Dendritic cell treated with granulocyte-macrophage colony-stimulating factor and Interleukin-4, amounts not matched to agents 40 ng/mL and 50 ng/mL, for 4 days (primary cell): ENCODE results near the gene LCLAT1.

ENCODE experiments used
- H3K27ac Mint-ChIP-seq: one replicate; pipeline ENCODE4 v1.8.0; 2022; ENCODE audit warnings: mild to moderate bottlenecking, mixed read lengths
- H3K27me3 Mint-ChIP-seq: one replicate; pipeline ENCODE4 v1.8.0; 2022; ENCODE audit warnings: mild to moderate bottlenecking, mixed read lengths
- H3K36me3 Mint-ChIP-seq: one replicate; pipeline ENCODE4 v1.8.0; 2022; ENCODE audit warnings: low read depth, mixed read lengths
- H3K4me1 Mint-ChIP-seq: one replicate; pipeline ENCODE4 v1.8.0; 2022; ENCODE audit warnings: low read depth, mixed read lengths
- H3K4me3 Mint-ChIP-seq: one replicate; pipeline ENCODE4 v1.8.0; 2022; ENCODE audit warnings: mild to moderate bottlenecking, moderate library complexity, mixed read lengths
- H3K9me3 Mint-ChIP-seq: one replicate; pipeline ENCODE4 v1.8.0; 2022; ENCODE audit warnings: mixed read lengths
- intact Hi-C: fragments of 100-400 bp; cut with micrococcal nuclease; formaldehyde crosslinking; loops from one replicate; pipeline ENCODE4 v1.15.0; 2022

LCLAT1 gene

GRCh38 chr2:30690126-30690561, 243.1 kb downstream of the LCLAT1 start:
- H3K27ac Mint-ChIP-seq: no peak overlapping the region
- intact Hi-C loops: no loop called here
- peaks cover 12% of the 10 kb centered on the region for H3K4me1 Mint-ChIP-seq
- H3K27me3 Mint-ChIP-seq: peaks cover 6% of the 10 kb centered on the region
- no peaks in the 10 kb centered on the region for H3K36me3 Mint-ChIP-seq
- H3K4me3 Mint-ChIP-seq: no peak overlapping the region
- no peaks in the 10 kb centered on the region for H3K9me3 Mint-ChIP-seq

- no peak overlapping the region for H3K4me3 Mint-ChIP-seq
- no peaks in the 10 kb centered on the region for H3K9me3 Mint-ChIP-seq
- intact Hi-C loops: no loop called here
- H3K4me1 Mint-ChIP-seq: peaks cover 12% of the 10 kb centered on the region
- H3K27ac Mint-ChIP-seq: no peak overlapping the region
- H3K27me3 Mint-ChIP-seq: peaks cover 13% of the 10 kb centered on the region
- no peaks in the 10 kb centered on the region for H3K36me3 Mint-ChIP-seq
Measured at GRCh38 chr2:30691091-30691947, 244.3 kb downstream of the LCLAT1 start.

GRCh38 chr2:30691948-30692828, 245.1 kb downstream of the LCLAT1 start:
- Mint-ChIP-seq H3K27ac (no peak overlapping the region), H3K4me1 (peaks cover 12% of the 10 kb centered on the region), H3K9me3 (no peaks in the 10 kb centered on the region), H3K27me3 (peaks cover 13% of the 10 kb centered on the region), H3K4me3 (no peak overlapping the region), H3K36me3 (no peaks in the 10 kb centered on the region)
- intact Hi-C loops: no loop called here

GRCh38 chr2:30692829-30693275, 245.8 kb downstream of the LCLAT1 start:
- Mint-ChIP-seq H3K4me3 (no peak overlapping the region), H3K27ac (no peak overlapping the region), H3K9me3 (peaks cover 6% of the 10 kb centered on the region), H3K27me3 (peaks cover 13% of the 10 kb centered on the region), H3K4me1 (peaks cover 12% of the 10 kb centered on the region), H3K36me3 (no peaks in the 10 kb centered on the region)
- intact Hi-C loops: no loop called here
